Ectodermal cell (in vitro differentiated cells): ENCODE measurements around the gene DES.
"Not testable (repeated sequence)": the region's sequence is repeated elsewhere in the genome, so short reads cannot be mapped to it uniquely, and the experiment has no call there.

Source experiments
- H3K27ac ChIP-seq: 2 replicates; pipeline ENCODE4 v1.7.0; 2013; ENCODE audit warnings: mild to moderate bottlenecking, low read depth, low read length; ENCODE audit not compliant: insufficient read depth, poor library complexity, severe bottlenecking
- H3K27me3 ChIP-seq: 2 replicates; pipeline ENCODE4 v1.7.0; 2013; ENCODE audit warnings: mild to moderate bottlenecking, low read length; ENCODE audit not compliant: insufficient read depth, control insufficient read depth, poor library complexity, severe bottlenecking
- H3K36me3 ChIP-seq: one replicate; pipeline ENCODE4 v1.7.0; 2013; ENCODE audit warnings: low read length; ENCODE audit not compliant: control insufficient read depth, insufficient read depth
- H3K4me1 ChIP-seq: one replicate; pipeline ENCODE4 v1.7.0; 2013; ENCODE audit warnings: low read length; ENCODE audit not compliant: control insufficient read depth, insufficient read depth
- H3K4me3 ChIP-seq: 2 replicates; pipeline ENCODE4 v1.7.0; 2013; ENCODE audit warnings: low read depth, low read length, control low read depth; ENCODE audit not compliant: insufficient read depth
- H3K9me3 ChIP-seq: 2 replicates; pipeline ENCODE4 v1.7.0; 2013; ENCODE audit warnings: mild to moderate bottlenecking, low read length, moderate library complexity; ENCODE audit not compliant: control insufficient read depth
- WGBS, 2 experiments: methylation state at CpG; one replicate each; pipeline ENCODE4 v1.1.7; 2013; ENCODE audit warnings: missing lambda C conversion rate in 2 of 2; 5-methylcytosine and 5-hydroxymethylcytosine counted together

Gene DES

DNA sequence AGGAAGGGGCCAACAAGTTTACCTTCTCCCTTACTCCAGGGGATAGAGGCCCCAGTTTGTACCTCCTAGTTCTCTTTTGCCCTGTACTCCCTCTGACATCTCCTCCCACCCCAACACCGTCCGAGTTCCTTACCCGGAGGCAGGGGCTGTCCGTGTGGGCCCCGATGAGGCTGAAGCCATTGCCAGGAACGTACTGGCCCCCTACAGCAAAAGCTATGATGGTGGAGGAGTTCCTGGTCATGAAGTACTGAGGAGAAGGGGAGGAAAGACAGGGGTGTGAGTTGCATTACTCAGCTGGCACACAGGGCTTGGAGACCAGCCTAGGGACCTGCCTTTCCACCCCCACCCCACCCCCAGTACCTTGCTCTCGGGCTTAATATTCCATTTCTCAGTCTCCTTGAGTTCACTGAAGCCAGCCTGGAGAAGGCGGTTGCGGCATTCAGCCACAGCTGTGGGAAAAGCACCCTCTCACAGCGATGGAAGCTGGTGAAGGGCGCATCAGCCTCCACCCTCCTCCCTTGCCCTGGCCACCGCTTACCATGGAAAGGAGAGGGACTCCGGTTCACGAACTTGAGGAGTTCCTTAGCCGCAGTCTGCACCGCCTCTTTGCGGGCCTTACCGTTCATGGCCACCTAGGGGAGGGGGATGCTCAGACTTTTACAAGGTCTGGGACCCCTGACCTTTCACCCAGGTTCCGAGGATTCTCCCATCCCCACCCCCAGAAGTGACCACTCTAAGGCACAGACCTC is 31.5 kb upstream of the DES start:
- Histone ChIP-seq H3K9me3 (no peaks in the 10 kb centered on the region), H3K4me3 (peak overlapping the region; percentile 75), H3K36me3 (peaks cover 6% of the 10 kb centered on the region), H3K27me3 (peaks cover 6% of the 10 kb centered on the region), H3K4me1 (peaks cover 5% of the 10 kb centered on the region), H3K27ac (no peak overlapping the region)
- WGBS, 2 experiments, result 52 to 56% methylated on average over 19 of the region's 19 CpGs

- Histone ChIP-seq H3K4me1 (peaks cover 5% of the 10 kb centered on the region), H3K36me3 (peaks cover 5% of the 10 kb centered on the region), H3K27me3 (peaks cover 6% of the 10 kb centered on the region), H3K9me3 (no peaks in the 10 kb centered on the region), H3K4me3 (peak within 1 kb of the TSS; percentile 75), H3K27ac (peak within 1 kb of the TSS; percentile 50)
- WGBS, 2 experiments, result 0% methylated on average over 73 to 75 of the region's 76 CpGs
Observed at GRCh38 chr2:219387306-219388120, 30.7 kb upstream of the DES start, which contains the start of gene DNPEP. Gene DNPEP, minus strand, starts transcription at chr2:219387912. Its CDS starts 118 bp downstream, at chr2:219387794.

DNA sequence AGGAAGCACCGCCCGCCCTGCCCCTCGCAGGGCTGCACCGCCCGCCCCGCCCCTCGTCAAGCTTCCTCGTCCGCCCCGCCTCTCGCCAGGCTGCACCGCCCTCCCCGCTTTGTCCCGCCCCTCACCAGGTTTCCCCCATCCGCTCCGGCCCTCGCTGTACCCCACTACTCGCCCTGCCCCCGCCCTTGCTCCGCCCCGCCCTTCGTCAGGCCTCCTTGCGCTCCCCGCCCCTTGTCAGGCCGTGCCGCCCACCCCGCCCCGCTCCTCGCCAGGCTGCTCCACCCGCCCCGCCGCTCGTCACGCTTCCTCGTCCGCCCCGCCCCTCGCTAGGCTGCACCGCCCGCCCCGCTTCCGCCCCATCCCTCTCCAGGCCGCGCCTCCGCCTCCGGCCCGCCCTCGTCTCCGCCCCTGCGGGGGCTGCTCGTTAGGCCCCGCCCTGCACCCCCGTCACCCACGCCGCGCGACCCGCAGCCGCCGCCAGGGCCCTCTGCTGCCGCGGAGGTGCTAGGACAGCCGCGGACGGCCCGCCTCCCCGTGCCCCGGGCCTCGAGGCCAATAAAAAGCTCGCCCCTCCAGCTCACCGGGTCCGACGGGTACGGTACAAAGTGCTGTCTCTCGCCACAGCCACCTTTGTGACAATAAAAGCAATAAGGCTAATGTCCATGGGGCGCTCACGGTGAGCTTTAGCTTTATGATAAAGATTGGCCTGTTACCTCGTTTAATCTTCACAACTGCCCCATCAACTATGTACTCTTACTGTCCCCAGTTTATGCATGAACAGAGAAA is 29.9 kb upstream of the DES start:
- WGBS, 2 experiments, result 2% methylated on average over 75 to 78 of the region's 78 CpGs
- no peak overlapping the region for H3K27ac ChIP-seq
- H3K27me3 ChIP-seq, result peaks cover 6% of the 10 kb centered on the region
- no peaks in the 10 kb centered on the region for H3K36me3 ChIP-seq
- H3K4me3 ChIP-seq, result peak overlapping the region; percentile 37
- no peaks in the 10 kb centered on the region for H3K9me3 ChIP-seq
- H3K4me1 ChIP-seq, result peaks cover 5% of the 10 kb centered on the region

GRCh38 chr2:219388907-219389156 is 29.3 kb upstream of the DES start:
- 74% methylated on average over 6 of the region's 6 CpGs for WGBS, 2 experiments
- H3K4me1 ChIP-seq, result peaks cover 5% of the 10 kb centered on the region
- H3K27ac ChIP-seq, result no peak overlapping the region
- H3K4me3 ChIP-seq, result peak overlapping the region; percentile 37
- no peaks in the 10 kb centered on the region for H3K9me3 ChIP-seq
- H3K36me3 ChIP-seq, result no peaks in the 10 kb centered on the region
- H3K27me3 ChIP-seq, result peaks cover 6% of the 10 kb centered on the region

DNA sequence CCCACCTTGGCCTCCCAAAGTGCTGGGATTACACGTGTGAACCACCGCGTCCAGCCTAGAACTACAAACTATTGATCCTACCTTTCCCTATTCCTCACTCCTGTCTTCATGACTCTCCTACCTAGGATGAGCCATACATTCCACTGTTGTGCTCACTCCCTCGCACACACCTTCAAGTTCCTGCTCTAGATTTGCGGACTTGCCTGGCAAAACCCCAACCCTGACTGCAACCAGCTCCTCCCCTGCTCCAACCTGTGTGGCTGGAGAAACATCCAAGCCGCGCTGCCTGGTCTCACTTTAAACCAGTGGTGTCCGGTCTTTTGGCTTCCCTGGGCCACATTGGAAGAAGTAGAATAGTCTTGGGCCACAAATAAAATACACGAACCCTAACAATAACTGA is 25.4 kb upstream of the DES start:
- no peak overlapping the region for H3K4me3 ChIP-seq
- 92 to 94% methylated on average over 9 of the region's 9 CpGs for WGBS, 2 experiments
- H3K4me1 ChIP-seq, result no peaks in the 10 kb centered on the region
- no peaks in the 10 kb centered on the region for H3K27me3 ChIP-seq
- no peaks in the 10 kb centered on the region for H3K36me3 ChIP-seq
- H3K9me3 ChIP-seq, result no peaks in the 10 kb centered on the region
- no peak overlapping the region for H3K27ac ChIP-seq

GRCh38 chr2:219395056-219395455 is 23.1 kb upstream of the DES start:
- not testable (repeated sequence) for H3K27ac ChIP-seq, H3K4me3 ChIP-seq, H3K27me3 ChIP-seq, H3K9me3 ChIP-seq, H3K36me3 ChIP-seq, H3K4me1 ChIP-seq
- 94 to 97% methylated on average over 9 of the region's 9 CpGs for WGBS, 2 experiments

- H3K4me1 ChIP-seq, result no peaks in the 10 kb centered on the region
- H3K9me3 ChIP-seq, result no peaks in the 10 kb centered on the region
- no peaks in the 10 kb centered on the region for H3K36me3 ChIP-seq
- H3K4me3 ChIP-seq, result no peak overlapping the region
- no peak overlapping the region for H3K27ac ChIP-seq
- 95 to 97% methylated on average over 3 of the region's 3 CpGs for WGBS, 2 experiments
- no peaks in the 10 kb centered on the region for H3K27me3 ChIP-seq
Observed at GRCh38 chr2:219395609-219396008, 22.6 kb upstream of the DES start.

GRCh38 chr2:219396863-219397457 is 21.2 kb upstream of the DES start:
- Histone ChIP-seq H3K27me3 (no peaks in the 10 kb centered on the region), H3K27ac (no peak overlapping the region), H3K9me3 (no peaks in the 10 kb centered on the region), H3K4me1 (peaks cover 4% of the 10 kb centered on the region), H3K36me3 (no peaks in the 10 kb centered on the region), H3K4me3 (no peak overlapping the region)
- 86 to 87% methylated on average over 6 of the region's 6 CpGs for WGBS, 2 experiments

GRCh38 chr2:219398721-219399363 is 19.3 kb upstream of the DES start:
- Histone ChIP-seq H3K4me3 (no peak overlapping the region), H3K9me3 (no peaks in the 10 kb centered on the region), H3K27ac (no peak overlapping the region), H3K27me3 (no peaks in the 10 kb centered on the region), H3K36me3 (no peaks in the 10 kb centered on the region), H3K4me1 (peaks cover 7% of the 10 kb centered on the region)
- 83 to 87% methylated on average over 5 of the region's 5 CpGs for WGBS, 2 experiments
